Mammary epithelial cell (primary cell): ENCODE data around the gene FSTL1.

Experiments used
- EZH2 ChIP-seq: IDR thresholded peaks from 2 replicates; pipeline ENCODE4 v1.6.1; 2012; ENCODE audit warnings: low read length, inconsistent platforms, borderline replicate concordance
- TF ChIP-seq, protein P1 (sequence below), 2 donors: IDR thresholded peaks in 1 of 2; conservative IDR thresholded peaks in 1 of 2; 2 replicates each; pipeline ENCODE4 v1.5.1; 2011 to 2012; ENCODE audit warnings: inconsistent platforms in 2 of 2, low read length in 2 of 2, mild to moderate bottlenecking in 2 of 2, control low read depth in 1 of 2, low read depth in 1 of 2; ENCODE audit not compliant: insufficient read depth in 1 of 2; ENCODE audit errors: extremely low read depth in 1 of 2

DNA sequence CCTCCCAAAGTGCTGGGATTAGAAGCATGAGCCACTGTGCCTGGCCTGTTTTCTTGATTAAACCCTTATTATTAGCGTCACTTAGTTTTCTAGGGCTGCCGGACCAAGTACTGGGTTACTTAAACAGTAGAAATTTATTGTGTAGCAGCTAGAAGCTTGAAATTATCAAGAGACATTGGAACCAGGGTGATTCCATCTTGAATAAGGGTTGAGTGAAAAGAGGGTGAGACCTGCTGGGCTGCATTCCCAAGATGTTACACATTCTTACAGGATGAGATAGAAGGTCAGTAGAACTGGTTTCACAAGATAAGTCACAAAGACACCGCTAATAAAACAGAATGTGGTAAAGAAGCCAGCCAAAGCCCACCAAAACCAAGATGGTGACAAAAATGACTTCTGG, 18.6 kb upstream of the FSTL1 start:
- TF ChIP-seq, protein P1, sequence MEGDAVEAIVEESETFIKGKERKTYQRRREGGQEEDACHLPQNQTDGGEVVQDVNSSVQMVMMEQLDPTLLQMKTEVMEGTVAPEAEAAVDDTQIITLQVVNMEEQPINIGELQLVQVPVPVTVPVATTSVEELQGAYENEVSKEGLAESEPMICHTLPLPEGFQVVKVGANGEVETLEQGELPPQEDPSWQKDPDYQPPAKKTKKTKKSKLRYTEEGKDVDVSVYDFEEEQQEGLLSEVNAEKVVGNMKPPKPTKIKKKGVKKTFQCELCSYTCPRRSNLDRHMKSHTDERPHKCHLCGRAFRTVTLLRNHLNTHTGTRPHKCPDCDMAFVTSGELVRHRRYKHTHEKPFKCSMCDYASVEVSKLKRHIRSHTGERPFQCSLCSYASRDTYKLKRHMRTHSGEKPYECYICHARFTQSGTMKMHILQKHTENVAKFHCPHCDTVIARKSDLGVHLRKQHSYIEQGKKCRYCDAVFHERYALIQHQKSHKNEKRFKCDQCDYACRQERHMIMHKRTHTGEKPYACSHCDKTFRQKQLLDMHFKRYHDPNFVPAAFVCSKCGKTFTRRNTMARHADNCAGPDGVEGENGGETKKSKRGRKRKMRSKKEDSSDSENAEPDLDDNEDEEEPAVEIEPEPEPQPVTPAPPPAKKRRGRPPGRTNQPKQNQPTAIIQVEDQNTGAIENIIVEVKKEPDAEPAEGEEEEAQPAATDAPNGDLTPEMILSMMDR (conservative IDR thresholded peaks at IDR 0.05 in 1 of 2, IDR thresholded peaks at IDR 0.05 in 1 of 2; ENCODE audit: extremely low read depth in 1 of 2, insufficient read depth in 1 of 2, low read depth in 1 of 2, low read length in 2 of 2): no peak
- TF ChIP-seq EZH2: no peak
